Heart right ventricle (tissue), 16 donors: ENCODE data around the gene GREM2. TPM values are rescaled to one million over a fixed set of nuclear protein-coding genes. Genes with fewer than 3 reads are reported as not detected.

Experiments used
- ATAC-seq, 8 donors: fragments of 200-7000 bp; cut with Tn5 transposase; one replicate each; pipeline ENCODE4 v1.9.1; 2020; ENCODE audit warnings: mild to moderate bottlenecking in 8 of 8, moderate library complexity in 8 of 8, moderate number of reproducible peaks in 1 of 8
- DNase-seq, 2 donors: peaks; one replicate each; pipeline ENCODE4 v3.0.0-alpha.2; 2020
- H3K27ac ChIP-seq, 10 donors: fragments of 200-600 bp; sonication (generic) in 2 of 10; one replicate each; pipeline versions ENCODE4 v1.5.0 to v1.8.0; 2020 to 2022; ENCODE audit warnings: mild to moderate bottlenecking in 3 of 10
- H3K27me3 ChIP-seq, 7 donors: fragments of 200-600 bp; one replicate each; pipeline ENCODE4 v1.8.0; 2021 to 2022; ENCODE audit warnings: mild to moderate bottlenecking in 2 of 7
- H3K36me3 ChIP-seq, 9 donors: fragments of 200-600 bp; sonication (generic) in 1 of 9; one replicate each; pipeline versions ENCODE4 v1.5.0 to v1.8.0; 2020 to 2022; ENCODE audit warnings: mild to moderate bottlenecking in 2 of 9
- H3K4me1 ChIP-seq, 9 donors: fragments of 200-600 bp; sonication (generic) in 1 of 9; one replicate each; pipeline versions ENCODE4 v1.5.0 to v1.8.0; 2020 to 2022; ENCODE audit warnings: mild to moderate bottlenecking in 4 of 9
- H3K4me3 ChIP-seq, 10 donors: fragments of 200-600 bp; sonication (generic) in 2 of 10; one replicate each; pipeline versions ENCODE4 v1.5.0 to v1.8.0; 2020 to 2022; ENCODE audit warnings: mild to moderate bottlenecking in 7 of 10, moderate library complexity in 2 of 10
- H3K9me3 ChIP-seq, 11 donors: fragments of 200-600 bp in 10 of 11; sonication (generic) in 2 of 11; one replicate each; pipeline versions ENCODE4 v1.5.0 to v1.8.0; 2013 to 2022; ENCODE audit warnings: mild to moderate bottlenecking in 2 of 11, control low read depth in 1 of 11, moderate library complexity in 1 of 11
- CTCF ChIP-seq, 9 donors: fragments of 200-600 bp; sonication (generic) in 2 of 9; IDR thresholded peaks; one replicate each; pipeline versions ENCODE4 v1.5.0 to v1.8.0; 2021 to 2022; ENCODE audit warnings: antibody characterized with exemption in 9 of 9, mild to moderate bottlenecking in 5 of 9, moderate library complexity in 1 of 9
- WGBS, 2 donors: extraction: QIAGEN DNeasy Blood & Tissue Kit; methylation state at CpG; one replicate each; pipeline ENCODE4 v1.1.7; 2013; ENCODE audit warnings: inconsistent platforms in 1 of 2; 5-methylcytosine and 5-hydroxymethylcytosine counted together
- intact Hi-C, 10 donors: fragments of 100-400 bp; cut with DNase I; formaldehyde crosslinking; loops; one replicate each; pipeline versions ENCODE4 v1.11.1 to v1.14.2; 2022
- polyA plus RNA-seq, 2 donors: library from polyadenylated mRNA; stranded (reverse); fragments of 200-250 nt; gene quantifications; one replicate each; pipeline ENCODE4 v1.2.3, GENCODE V29; 2013
- total RNA-seq, 10 donors: library from RNA; stranded (reverse); fragmentation: NEBNext Ultra II Directional in 3 of 10; extraction: Animal tissue kit (Norgen Biotek cat#: 25700) in 3 of 10; gene quantifications; one replicate each; pipeline versions ENCODE4 v1.2.1 to v1.2.4, GENCODE V29; 2021 to 2023
- donor health status: Arrhythmogenic right ventricular cardiomyopathy.
- donor health status: ischemic (EF 13 %, LVEDD 7.1; RV severe dilation, severe dysfunction).
- donor health status: healthy with polysubstance abuse.
- donor health status: DM: no; HTN: yes; CAD: no.
- donor health status: DM: no; HTN: no; CAD: no.
- donor health status: ischemic (EF 25% LVEDD 6.9; RV normal size, moderate dysfunction).
- donor health status: ischemic (EF 25% LVEDD 5.7; RV mildly dilated, moderate dysfunction).
- donor health status: healthy.
- donor health status: DM: yes; HTN: yes; CAD: no.
- donor health status: Ischemic cardiomyopathy.
- donor health status: ischemic (EF 35%, LVEDD 5.7; RV mildly dilated, moderate dysfunction).
- donor health status: nonischemic (EF 11% LVEDD 7.7; RV severe dilation, severe dysfunction).
- donor health status: DM: yes; HTN: yes; CAD: no.
- donor health status: PGD.
- donor health status: ischemic (EF 29% LVEDD 5.4; RV normal size, mild dysfunction).
- donor health status: nonischemic (EF 23%, LVEDD 6.1; RV moderate dilation, normal function).

Gene GREM2
- total and polyA plus RNA-seq, 12 donors: 0.01 to 0.25 (median 0.18) TPM; not detected in 8

- Histone ChIP-seq H3K9me3 (no peaks in the 10 kb centered on the region), H3K4me1 (no peaks in the 10 kb centered on the region), H3K4me3 (no peak overlapping the region), H3K27me3 (peaks cover 0 to 26% (median 3%) of the 10 kb centered on the region in 7 donors), H3K27ac (no peak overlapping the region), H3K36me3 (no peaks in the 10 kb centered on the region)
- intact Hi-C loops: no loop called here
- no peak for DNase-seq
- no peak for TF ChIP-seq CTCF (IDR thresholded peaks at IDR 0.05)
- ATAC-seq: no peak
- 44 to 45% methylated on average over 19 of the region's 19 CpGs for WGBS, 2 donors
Observed at GRCh38 chr1:240619906-240620621, 8.1 kb upstream of the GREM2 start.

- H3K36me3 ChIP-seq: no peaks in the 10 kb centered on the region
- H3K27me3 ChIP-seq: peaks cover 0 to 34% (median 6%) of the 10 kb centered on the region in 7 donors
- DNase-seq (no peak), ATAC-seq (no peak)
- no peak overlapping the region for H3K4me3 ChIP-seq
- H3K27ac ChIP-seq: no peak overlapping the region
- TF ChIP-seq CTCF (IDR thresholded peaks at IDR 0.05): no peak
- 72 to 73% methylated on average over 5 of the region's 5 CpGs for WGBS, 2 donors
- intact Hi-C loops: no loop called here
- no peaks in the 10 kb centered on the region for H3K4me1 ChIP-seq
- H3K9me3 ChIP-seq: no peaks in the 10 kb centered on the region
Observed at GRCh38 chr1:240619357-240619756, 7.4 kb upstream of the GREM2 start.

GRCh38 chr1:240618946-240619345 lies 7.0 kb upstream of the GREM2 start:
- WGBS, 2 donors: 64 to 65% methylated on average over 4 of the region's 4 CpGs

GRCh38 chr1:240616018-240616417 lies 4.1 kb upstream of the GREM2 start:
- Histone ChIP-seq H3K9me3 (no peaks in the 10 kb centered on the region), H3K27me3 (peaks cover 0 to 65% (median 32%) of the 10 kb centered on the region in 7 donors), H3K27ac (no peak overlapping the region), H3K4me1 (peaks cover 0 to 13% (median 0%) of the 10 kb centered on the region in 9 donors), H3K36me3 (no peaks in the 10 kb centered on the region), H3K4me3 (no peak overlapping the region)
- TF ChIP-seq CTCF (IDR thresholded peaks at IDR 0.05): no peak
- intact Hi-C loops: no loop called here
- DNase-seq (no peak), ATAC-seq (no peak)
- WGBS, 2 donors: 87 to 89% methylated on average over 4 of the region's 4 CpGs

More at GRCh38 chr1:240618946-240619345, 7.0 kb upstream of the GREM2 start:
- DNase-seq: no peak
- Histone ChIP-seq H3K36me3 (no peaks in the 10 kb centered on the region), H3K27me3 (peaks cover 0 to 38% (median 9%) of the 10 kb centered on the region in 7 donors), H3K27ac (no peak overlapping the region), H3K4me1 (no peaks in the 10 kb centered on the region), H3K9me3 (no peaks in the 10 kb centered on the region), H3K4me3 (no peak overlapping the region)
- ATAC-seq: no peak
- intact Hi-C loops: no loop called here
- TF ChIP-seq CTCF (IDR thresholded peaks at IDR 0.05): no peak
